IMR-90 (cell line): ENCODE measurements around the gene PCDH19. TPM values are rescaled to one million over a fixed set of nuclear protein-coding genes. Genes with fewer than 3 reads are reported as not detected.

Experiments used
- ATAC-seq: fragments of 200-7000 bp; cut with Tn5 transposase; 2 replicates; pipeline ENCODE4 v1.9.1; 2020; ENCODE audit warnings: low read depth, mild to moderate bottlenecking, moderate library complexity
- BruUV-seq: library from RNA; stranded (reverse); fragments of 400-500 nt; replicated peaks from 2 replicates; lab custom pipeline; 2021; lab: Mats Ljungman, UMichigan
- CTCF ChIA-PET: fragments of 300-600 bp; formaldehyde crosslinking; extraction: SDS; loops from one replicate; lab custom pipeline; 2021; ENCODE audit warnings: antibody characterized with exemption; lab: Yijun Ruan, JAX
- POLR2A ChIA-PET: fragments of 300-600 bp; sonication (Branson Sonifier 250); formaldehyde crosslinking; loops from one replicate; lab custom pipeline; 2022; ENCODE audit warnings: antibody characterized with exemption; ENCODE audit not compliant: unreplicated experiment; lab: Charles Lee
- DNase-seq: peaks from one replicate; pipeline ENCODE4 v3.0.0; 2013
- H2AFZ ChIP-seq: replicated peaks from 2 replicates; pipeline ENCODE3; 2013; ENCODE audit warnings: low read length, mild to moderate bottlenecking; ENCODE audit not compliant: poor library complexity
- H2AK5ac ChIP-seq: 2 replicates; pipeline ENCODE4 v1.6.1; 2013; ENCODE audit warnings: low read depth, low read length, inconsistent platforms
- H2AK9ac ChIP-seq: replicated peaks from 2 replicates; pipeline ENCODE3; 2013; ENCODE audit warnings: mild to moderate bottlenecking, low read depth, low read length, moderate library complexity; ENCODE audit not compliant: poor library complexity
- H2BK120ac ChIP-seq: 2 replicates; pipeline ENCODE4 v1.6.1; 2013; ENCODE audit warnings: low read depth, low read length, inconsistent platforms
- H2BK15ac ChIP-seq: 3 replicates; pipeline ENCODE4 v1.6.1; 2013; ENCODE audit warnings: low read depth, low read length, inconsistent platforms
- H2BK20ac ChIP-seq: 2 replicates; pipeline ENCODE4 v1.6.1; 2013; ENCODE audit warnings: low read depth, mild to moderate bottlenecking, inconsistent platforms, low read length, moderate library complexity
- H2BK5ac ChIP-seq: 2 replicates; pipeline ENCODE4 v1.6.1; 2013; ENCODE audit warnings: mild to moderate bottlenecking, low read depth, low read length, inconsistent platforms; ENCODE audit not compliant: poor library complexity, severe bottlenecking
- H3K14ac ChIP-seq: replicated peaks from 2 replicates; pipeline ENCODE4 v1.6.1; 2013; ENCODE audit warnings: low read depth, low read length, inconsistent platforms
- H3K18ac ChIP-seq: 2 replicates; pipeline ENCODE4 v1.6.1; 2013; ENCODE audit warnings: low read depth, low read length, control low read depth
- H3K23ac ChIP-seq: 2 replicates; pipeline ENCODE4 v1.6.1; 2013; ENCODE audit warnings: low read depth, low read length, inconsistent platforms
- H3K27ac ChIP-seq: 2 replicates; pipeline ENCODE4 v1.5.1; 2013; ENCODE audit warnings: mild to moderate bottlenecking, control low read depth, low read length; ENCODE audit not compliant: insufficient read depth
- H3K27me3 ChIP-seq: 2 replicates; pipeline ENCODE4 v1.6.1; 2013; ENCODE audit warnings: low read length; ENCODE audit not compliant: control insufficient read depth, insufficient read depth
- H3K36me3 ChIP-seq: 2 replicates; pipeline ENCODE4 v1.6.1; 2013; ENCODE audit warnings: low read length, mixed read lengths; ENCODE audit not compliant: control insufficient read depth, insufficient read depth
- H3K4ac ChIP-seq: 2 replicates; pipeline ENCODE4 v1.6.1; 2013; ENCODE audit warnings: low read depth, low read length, inconsistent platforms
- H3K4me1 ChIP-seq: 2 replicates; pipeline ENCODE4 v1.6.1; 2013; ENCODE audit warnings: low read length, mixed read lengths; ENCODE audit not compliant: control insufficient read depth, insufficient read depth
- H3K4me2 ChIP-seq: 2 replicates; pipeline ENCODE4 v1.6.1; 2013; ENCODE audit warnings: low read depth, mild to moderate bottlenecking, control low read depth, low read length, moderate library complexity
- H3K4me3 ChIP-seq: 2 replicates; pipeline ENCODE4 v1.5.1; 2013; ENCODE audit warnings: low read depth, mild to moderate bottlenecking, control low read depth, low read length, moderate library complexity; ENCODE audit not compliant: insufficient read depth
- H3K56ac ChIP-seq: 2 replicates; pipeline ENCODE4 v1.6.1; 2013; ENCODE audit warnings: low read length, inconsistent platforms; ENCODE audit not compliant: insufficient read depth; ENCODE audit errors: extremely low read depth
- H3K79me1 ChIP-seq, 2 experiments: 2 replicates each; pipeline ENCODE4 v1.6.1; 2013; ENCODE audit warnings: low read length in 2 of 2, inconsistent platforms in 1 of 2, low read depth in 1 of 2
- H3K9ac ChIP-seq: 2 replicates; pipeline ENCODE4 v1.6.1; 2013; ENCODE audit warnings: low read depth, low read length, control low read depth
- H3K9me1 ChIP-seq: 2 replicates; pipeline ENCODE4 v1.6.1; 2013; ENCODE audit warnings: low read length, inconsistent platforms; ENCODE audit not compliant: insufficient read depth
- H3K9me3 ChIP-seq: 2 replicates; pipeline ENCODE4 v1.6.1; 2013; ENCODE audit warnings: low read length; ENCODE audit not compliant: control insufficient read depth, insufficient read depth
- H4K20me1 ChIP-seq: 2 replicates; pipeline ENCODE4 v1.6.1; 2013; ENCODE audit warnings: low read length, inconsistent platforms; ENCODE audit not compliant: insufficient read depth
- H4K5ac ChIP-seq: 2 replicates; pipeline ENCODE4 v1.6.1; 2013; ENCODE audit warnings: mild to moderate bottlenecking, low read depth, low read length, control low read depth
- H4K8ac ChIP-seq, 2 experiments: 2 replicates each; pipeline ENCODE4 v1.6.1; 2013; ENCODE audit warnings: low read depth in 2 of 2, low read length in 2 of 2, control low read depth in 1 of 2, inconsistent platforms in 1 of 2
- H4K91ac ChIP-seq: 2 replicates; pipeline ENCODE4 v1.6.1; 2013; ENCODE audit warnings: low read depth, low read length, inconsistent platforms; ENCODE audit not compliant: insufficient read depth
- BHLHE40 ChIP-seq: fragments of 150-350 bp; IDR thresholded peaks from 2 replicates; pipeline ENCODE4 v1.6.1; 2016; ENCODE audit warnings: mild to moderate bottlenecking, low read depth, low read length
- CEBPB ChIP-seq: IDR thresholded peaks from 2 replicates; pipeline ENCODE4 v1.6.1; 2012; ENCODE audit warnings: low read depth, low read length, improper control_type of control experiment
- CHD1 ChIP-seq: IDR thresholded peaks from 2 replicates; pipeline ENCODE4 v1.6.1; 2012; ENCODE audit warnings: low read depth, low read length, improper control_type of control experiment
- CTCF ChIP-seq: conservative IDR thresholded peaks from 2 replicates; pipeline ENCODE4 v1.5.1; 2012; ENCODE audit warnings: mild to moderate bottlenecking, low read depth, low read length, improper control_type of control experiment
- ELK1 ChIP-seq: fragments of 150-350 bp; IDR thresholded peaks from 2 replicates; pipeline ENCODE4 v1.6.1; 2016; ENCODE audit warnings: low read depth, mild to moderate bottlenecking, low read length, moderate library complexity, borderline replicate concordance
- FOS ChIP-seq: fragments of 150-350 bp; IDR thresholded peaks from 2 replicates; pipeline ENCODE4 v1.6.1; 2016; ENCODE audit warnings: low read depth, low read length
- MAFK ChIP-seq: IDR thresholded peaks from 2 replicates; pipeline ENCODE4 v1.6.1; 2012; ENCODE audit warnings: low read depth, low read length, improper control_type of control experiment
- MAZ ChIP-seq: IDR thresholded peaks from 2 replicates; pipeline ENCODE4 v1.6.1; 2012; ENCODE audit warnings: low read depth, mild to moderate bottlenecking, low read length, improper control_type of control experiment, moderate library complexity, borderline replicate concordance
- MXI1 ChIP-seq: IDR thresholded peaks from 2 replicates; pipeline ENCODE4 v1.6.1; 2012; ENCODE audit warnings: low read depth, mild to moderate bottlenecking, low read length, moderate library complexity, borderline replicate concordance
- NFE2L2 ChIP-seq: fragments of 150-350 bp; IDR thresholded peaks from 2 replicates; pipeline ENCODE4 v1.6.1; 2016; ENCODE audit warnings: low read depth, mild to moderate bottlenecking, low read length
- POLR2A ChIP-seq: IDR thresholded peaks from 2 replicates; pipeline ENCODE4 v1.6.1; 2012; ENCODE audit warnings: mild to moderate bottlenecking, low read depth, low read length
- RAD21 ChIP-seq: IDR thresholded peaks from 2 replicates; pipeline ENCODE4 v1.6.1; 2012; ENCODE audit warnings: low read length, improper control_type of control experiment
- RCOR1 ChIP-seq: IDR thresholded peaks from 2 replicates; pipeline ENCODE4 v1.6.1; 2012; ENCODE audit warnings: mild to moderate bottlenecking, low read length, improper control_type of control experiment; ENCODE audit not compliant: insufficient replicate concordance
- RFX5 ChIP-seq: IDR thresholded peaks from 2 replicates; pipeline ENCODE4 v1.8.0; 2012; ENCODE audit warnings: low read depth, mild to moderate bottlenecking, low read length, moderate library complexity
- SMC3 ChIP-seq: fragments of 150-350 bp; IDR thresholded peaks from 2 replicates; pipeline ENCODE4 v1.6.1; 2016; ENCODE audit warnings: low read depth, mild to moderate bottlenecking, antibody characterized with exemption, low read length, moderate library complexity
- USF2 ChIP-seq: fragments of 150-350 bp; IDR thresholded peaks from 2 replicates; pipeline ENCODE4 v1.6.1; 2017; ENCODE audit warnings: mild to moderate bottlenecking, antibody characterized with exemption, low read length, low read depth
- WGBS, 2 experiments: methylation state at CpG; one replicate each; pipeline versions ENCODE4 v1.1.5 to v1.1.7; 2013; ENCODE audit warnings: missing lambda C conversion rate in 2 of 2; ENCODE audit not compliant: insufficient read length in 1 of 2; ENCODE audit errors: extremely low coverage in 2 of 2; 5-methylcytosine and 5-hydroxymethylcytosine counted together
- dilution Hi-C: fragments of 300-500 bp; cut with HindIII; formaldehyde crosslinking; loops from one replicate; pipeline ENCODE4 v1.14.3; 2018; ENCODE audit warnings: low sequenced_read_pairs; ENCODE audit not compliant: unreplicated experiment
- in situ Hi-C: fragments of 300-500 bp; cut with MboI; formaldehyde crosslinking; loops from 3 replicates; pipeline ENCODE4 v1.14.3; 2019; ENCODE audit warnings: low sequenced_read_pairs, inconsistent platforms, mixed read lengths
- intact Hi-C: fragments of 100-400 bp; cut with micrococcal nuclease; formaldehyde crosslinking; loops from 2 replicates; pipeline ENCODE4 v1.10.0; 2022
- polyA plus RNA-seq, 3 experiments: library from polyadenylated mRNA; depleted of rRNA; stranded (reverse); fragments of >200 nt; gene quantifications; 2 replicates each; pipeline ENCODE4 v1.2.3, GENCODE V29; 2012; ENCODE audit warnings: low replicate concordance in 1 of 3
- total RNA-seq: library from RNA; depleted of rRNA; stranded (reverse); fragments of >200 nt; gene quantifications from 2 replicates; pipeline ENCODE4 v1.2.3, GENCODE V29; 2012

PCDH19 gene
- total and polyA plus RNA-seq, 2 of the 4 experiments (the other 2 are of a cell fraction), result not detected

GRCh38 chrX:100404851-100405250 lies 5.2 kb downstream of the PCDH19 start:
- no peak overlapping the region for H3K18ac ChIP-seq
- H3K9me1 ChIP-seq, result no peaks in the 10 kb centered on the region
- no peak for DNase-seq
- H4K8ac ChIP-seq, result no peak overlapping the region
- H2AK9ac ChIP-seq, result no peak overlapping the region
- no peaks in the 10 kb centered on the region for H3K36me3 ChIP-seq
- H3K23ac ChIP-seq, result no peak overlapping the region
- H2BK15ac ChIP-seq, result no peak overlapping the region
- H3K27me3 ChIP-seq, result peaks cover 20% of the 10 kb centered on the region
- H3K14ac ChIP-seq, result no peak overlapping the region
- H4K5ac ChIP-seq, result no peak overlapping the region
- no peak overlapping the region for H4K91ac ChIP-seq
- no peak overlapping the region for H2BK120ac ChIP-seq
- no peak overlapping the region for H3K4me3 ChIP-seq
- dilution Hi-C loops (no loop called here), in situ Hi-C loops (no loop called here), intact Hi-C loops (no loop called here)
- H3K27ac ChIP-seq, result no peak overlapping the region
- H3K56ac ChIP-seq, result no peak overlapping the region
- H3K9me3 ChIP-seq, result peaks cover 14% of the 10 kb centered on the region
- no peak overlapping the region for H2BK20ac ChIP-seq
- ChIA-PET POLR2A (no interaction called here), CTCF (no interaction called here)
- whole genome bisulfite sequencing, 2 experiments, result no CpG with 5 or more reads among the region's 3 CpGs
- no TSS peak for BruUV-seq
- H2BK5ac ChIP-seq, result no peak overlapping the region
- H4K20me1 ChIP-seq, result no peaks in the 10 kb centered on the region
- TF ChIP-seq CHD1 (no peak), FOS (no peak), SMC3 (no peak), ELK1 (no peak), CEBPB (no peak), USF2 (no peak), POLR2A (no peak), RFX5 (no peak), MXI1 (no peak), BHLHE40 (no peak), RAD21 (no peak), MAFK (no peak), CTCF (no peak), NFE2L2 (no peak), MAZ (no peak), RCOR1 (no peak)
- no peak overlapping the region for H3K4ac ChIP-seq
- no peak for ATAC-seq
- no peak overlapping the region for H3K9ac ChIP-seq
- H3K79me1 ChIP-seq, result no peaks in the 10 kb centered on the region
- H2AK5ac ChIP-seq, result no peak overlapping the region
- no peak overlapping the region for H2AFZ ChIP-seq
- no peaks in the 10 kb centered on the region for H3K4me1 ChIP-seq
- H3K4me2 ChIP-seq, result no peak overlapping the region
